GM12878 (cell line): Measurements from ENCODE around the gene AURKA. TPM values are rescaled to one million over a fixed set of nuclear protein-coding genes. Genes with fewer than 3 reads are reported as not detected.

Experiments used
- ATAC-seq: fragments of 200-7000 bp; cut with Tn5 transposase; 3 replicates; pipeline ENCODE4 v1.9.1; 2020; ENCODE audit warnings: mild to moderate bottlenecking, moderate library complexity
- BruUV-seq: library from RNA; stranded (reverse); fragments of 400-500 nt; replicated peaks from 2 replicates; lab custom pipeline; 2021; lab: Mats Ljungman, UMichigan
- CTCF ChIA-PET: fragments of 300-600 bp; sonication (Branson Sonifier 250); formaldehyde crosslinking; extraction: SDS; loops from one replicate; lab custom pipeline; 2021; ENCODE audit warnings: inconsistent platforms; lab: Yijun Ruan, JAX
- POLR2A ChIA-PET: fragments of 350-600 bp; formaldehyde crosslinking; extraction: SDS; loops from one replicate; lab custom pipeline; 2021; ENCODE audit warnings: inconsistent platforms; lab: Charles Lee
- RAD21 ChIA-PET: fragments of 300-600 bp; sonication (Branson Sonifier 250); formaldehyde crosslinking; loops from one replicate; lab custom pipeline; 2023; ENCODE audit warnings: antibody characterized with exemption; ENCODE audit not compliant: unreplicated experiment; lab: Charles Lee
- SMC1A ChIA-PET: fragments of 300-600 bp; sonication (Branson Sonifier 250); formaldehyde crosslinking; loops from one replicate; lab custom pipeline; 2023; ENCODE audit not compliant: unreplicated experiment, uncharacterized antibody; lab: Charles Lee
- DNase-seq: peaks from one replicate; pipeline ENCODE4 v3.0.0-alpha.2; 2011; ENCODE audit warnings: low read depth, low spot score
- FAIRE-seq: peaks from 3 replicates; lab custom pipeline; 2011; peaks lifted over from hg19 to GRCh38; lab: Jason Lieb, UNC
- H2AFZ ChIP-seq: 2 replicates; pipeline ENCODE4 v1.6.0; 2011; ENCODE audit warnings: low read depth, low read length, control low read depth; ENCODE audit not compliant: control insufficient read depth
- H3K27ac ChIP-seq: 2 replicates; pipeline ENCODE4 v1.5.1; 2011; ENCODE audit warnings: control low read depth; ENCODE audit not compliant: control insufficient read depth, insufficient read depth
- H3K27me3 ChIP-seq, 2 experiments: replicated peaks in 1 of 2; 2 replicates each; pipeline versions ENCODE4 v1.6.0 to v1.6.1; 2011; ENCODE audit warnings: low read length in 1 of 2; ENCODE audit not compliant: control insufficient read depth in 2 of 2, insufficient read depth in 2 of 2
- H3K36me3 ChIP-seq, 2 experiments: 2 replicates each; pipeline ENCODE4 v1.5.1; 2011; ENCODE audit warnings: low read length in 1 of 2; ENCODE audit not compliant: control insufficient read depth in 2 of 2, insufficient read depth in 2 of 2
- H3K4me1 ChIP-seq: 2 replicates; pipeline ENCODE4 v1.6.1; 2011; ENCODE audit warnings: mild to moderate bottlenecking, low read length, moderate library complexity, mixed read lengths; ENCODE audit not compliant: control insufficient read depth, insufficient read depth
- H3K4me2 ChIP-seq: 2 replicates; pipeline ENCODE4 v1.6.0; 2011; ENCODE audit warnings: control low read depth; ENCODE audit not compliant: control insufficient read depth, insufficient read depth
- H3K4me3 ChIP-seq: fragments of 200-600 bp; sonication (generic); 2 replicates; pipeline ENCODE4 v1.5.1; 2016
- H3K79me2 ChIP-seq: 2 replicates; pipeline ENCODE4 v1.6.0; 2011; ENCODE audit warnings: low read length; ENCODE audit not compliant: control insufficient read depth, insufficient read depth
- H3K9ac ChIP-seq: 2 replicates; pipeline ENCODE4 v1.8.0; 2011; ENCODE audit warnings: low read length, control low read depth, mixed read lengths; ENCODE audit not compliant: control insufficient read depth, insufficient read depth
- H3K9me3 ChIP-seq: replicated peaks from 3 replicates; pipeline ENCODE4 v1.5.1; 2011; ENCODE audit warnings: mild to moderate bottlenecking, low read length; ENCODE audit not compliant: control insufficient read depth, insufficient read depth
- H4K20me1 ChIP-seq: 2 replicates; pipeline ENCODE4 v1.6.0; 2011; ENCODE audit not compliant: control insufficient read depth, insufficient read depth
- MEF2A ChIP-seq: IDR thresholded peaks from 2 replicates; pipeline ENCODE4 v1.6.1; 2011; ENCODE audit warnings: low read depth, mild to moderate bottlenecking, low read length, moderate library complexity; ENCODE audit not compliant: insufficient read depth
- ZNF207 ChIP-seq: fragments of 450-650 bp; IDR thresholded peaks from 2 replicates; pipeline ENCODE4 v1.6.1; 2014; ENCODE audit warnings: antibody characterized with exemption, mild to moderate bottlenecking, borderline replicate concordance
- WGBS: methylation state at CpG from one replicate; pipeline ENCODE4 v1.1.6; 2016; ENCODE audit warnings: low lambda C conversion rate; ENCODE audit not compliant: insufficient replicate concordance, insufficient coverage; ENCODE audit errors: missing lambda C conversion rate; 5-methylcytosine and 5-hydroxymethylcytosine counted together
- in situ Hi-C: fragments of 300-500 bp; cut with MboI; formaldehyde crosslinking; loops from 9 replicates; pipeline ENCODE4 v1.14.3; 2018; ENCODE audit warnings: mixed read lengths
- intact Hi-C: fragments of 100-400 bp; cut with micrococcal nuclease; formaldehyde crosslinking; loops from one replicate; pipeline ENCODE4 v1.14.2; 2022; ENCODE audit not compliant: unreplicated experiment
- polyA plus RNA-seq, 11 experiments: library from polyadenylated mRNA; depleted of rRNA in 4 of 11; unstranded in 6 of 11; stranded (reverse) in 5 of 11; fragments of >200 nt; fragmentation: Nextera tagmentation in 4 of 11; fragmentation: Illumina TruSeq in 1 of 11; extraction: Ambion mirVana in 4 of 11; extraction: Trizol in 1 of 11; gene quantifications; 1 replicate in 1 of 11; 2 replicates in 10 of 11; pipeline versions ENCODE4 v1.2.1 to v1.2.3, GENCODE V29; 2011 to 2016; ENCODE audit warnings: inconsistent platforms in 2 of 11, missing spikeins in 2 of 11, low read depth in 1 of 11
- total RNA-seq, 4 experiments: library from RNA; depleted of rRNA in 3 of 4; stranded (reverse); fragments of >200 nt in 3 of 4; fragmentation: Illumina TruSeq in 1 of 4; extraction: Trizol in 1 of 4; gene quantifications; 2 replicates each; pipeline versions ENCODE4 v1.2.1 to v1.2.3, GENCODE V29; 2013 to 2021
- TF ChIP-seq, protein P1 (sequence below), 3 experiments: IDR thresholded peaks in 2 of 3; conservative IDR thresholded peaks in 1 of 3; 2 replicates each; pipeline ENCODE4 v1.5.1; 2011; ENCODE audit warnings: low read depth in 3 of 3, low read length in 3 of 3, mild to moderate bottlenecking in 3 of 3, control low read depth in 2 of 3, moderate library complexity in 2 of 3, inconsistent platforms in 1 of 3, mixed read lengths in 1 of 3; ENCODE audit not compliant: control insufficient read depth in 2 of 3, insufficient read depth in 1 of 3; ENCODE audit errors: extremely low read depth in 1 of 3

The AURKA gene
- total and polyA plus RNA-seq, 10 of the 15 experiments (the other 5 are each of a cell fraction or from before 2014, with no cell fraction given), result 57.3 to 122 (median 73.4) TPM

DNA sequence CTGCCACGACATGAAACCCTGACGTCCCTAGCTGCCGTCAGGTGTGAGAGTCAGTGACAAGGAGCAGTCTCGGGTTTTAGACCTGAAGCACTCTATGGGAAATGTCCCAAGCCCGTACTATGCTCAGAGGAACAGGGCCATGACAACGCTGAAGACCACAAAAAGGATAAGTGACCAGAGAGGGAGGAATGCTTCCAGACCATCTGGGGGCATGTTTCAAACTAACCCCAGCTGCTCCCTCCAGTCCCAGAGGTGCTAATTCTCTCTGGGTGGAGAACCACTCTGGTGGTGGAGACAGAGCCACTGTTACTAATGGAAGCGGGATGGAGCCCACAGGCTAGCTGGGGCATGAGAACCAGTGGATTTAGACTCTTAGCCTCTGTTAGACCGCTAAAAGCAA is 8.7 kb downstream of the AURKA start:
- WGBS, result 92% methylated on average over 8 of the region's 8 CpGs
- H3K9me3 ChIP-seq, result no peaks in the 10 kb centered on the region
- DNase-seq, result no peak
- no peaks in the 10 kb centered on the region for H3K27me3 ChIP-seq
- H3K27ac ChIP-seq, result no peak overlapping the region
- POLR2A ChIA-PET, result interaction anchor here (0.5 to 0.8 kb wide), 2 partner anchors 30 to 93 kb away, joined by 3 to 6 read pairs; no protein-coding TSS in a partner anchor
- intact Hi-C loops, result no loop called here
- RAD21 ChIA-PET, result interaction anchor here (1.4 kb wide), 1 partner anchor 25 kb away, joined by 3 read pairs; the partner anchor contains the start of gene FAM210B
- H3K4me3 ChIP-seq, result no peak overlapping the region
- ATAC-seq, result no peak
- in situ Hi-C loops, result no loop called here
- peak; percentile 57 for FAIRE-seq
- H3K79me2 ChIP-seq, result peaks cover 11% of the 10 kb centered on the region
- CTCF ChIA-PET, result interaction anchor here (0.9 to 2.2 kb wide), 4 partner anchors 9 to 1930 kb away, joined by 3 to 8 read pairs (median 4); partner anchors contain the start of genes AURKA, CSTF1 and MC3R
- TF ChIP-seq MEF2A, result no peak
- no peak for TF ChIP-seq ZNF207
- TF ChIP-seq, protein P1, sequence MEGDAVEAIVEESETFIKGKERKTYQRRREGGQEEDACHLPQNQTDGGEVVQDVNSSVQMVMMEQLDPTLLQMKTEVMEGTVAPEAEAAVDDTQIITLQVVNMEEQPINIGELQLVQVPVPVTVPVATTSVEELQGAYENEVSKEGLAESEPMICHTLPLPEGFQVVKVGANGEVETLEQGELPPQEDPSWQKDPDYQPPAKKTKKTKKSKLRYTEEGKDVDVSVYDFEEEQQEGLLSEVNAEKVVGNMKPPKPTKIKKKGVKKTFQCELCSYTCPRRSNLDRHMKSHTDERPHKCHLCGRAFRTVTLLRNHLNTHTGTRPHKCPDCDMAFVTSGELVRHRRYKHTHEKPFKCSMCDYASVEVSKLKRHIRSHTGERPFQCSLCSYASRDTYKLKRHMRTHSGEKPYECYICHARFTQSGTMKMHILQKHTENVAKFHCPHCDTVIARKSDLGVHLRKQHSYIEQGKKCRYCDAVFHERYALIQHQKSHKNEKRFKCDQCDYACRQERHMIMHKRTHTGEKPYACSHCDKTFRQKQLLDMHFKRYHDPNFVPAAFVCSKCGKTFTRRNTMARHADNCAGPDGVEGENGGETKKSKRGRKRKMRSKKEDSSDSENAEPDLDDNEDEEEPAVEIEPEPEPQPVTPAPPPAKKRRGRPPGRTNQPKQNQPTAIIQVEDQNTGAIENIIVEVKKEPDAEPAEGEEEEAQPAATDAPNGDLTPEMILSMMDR (IDR thresholded peaks at IDR 0.05 in 2 of 3, conservative IDR thresholded peaks at IDR 0.05 in 1 of 3; ENCODE audit: control insufficient read depth in 2 of 3, extremely low read depth in 1 of 3, insufficient read depth in 1 of 3, low read depth in 3 of 3, low read length in 3 of 3), result no peak
- BruUV-seq, result no TSS peak
- no peaks in the 10 kb centered on the region for H3K4me1 ChIP-seq
- SMC1A ChIA-PET, result interaction anchor here (1.4 to 3.4 kb wide), 3 partner anchors 7 to 16 kb away, joined by 3 to 10 read pairs (median 10); no protein-coding TSS in a partner anchor
- H4K20me1 ChIP-seq, result peaks cover 3% of the 10 kb centered on the region
- H3K4me2 ChIP-seq, result no peak overlapping the region
- H2AFZ ChIP-seq, result no peak overlapping the region
- no peak overlapping the region for H3K9ac ChIP-seq
- H3K36me3 ChIP-seq, result peaks cover 10 to 37% of the 10 kb centered on the region in 2 experiments
